ENCODE measurements around the gene PARVB.

DNA sequence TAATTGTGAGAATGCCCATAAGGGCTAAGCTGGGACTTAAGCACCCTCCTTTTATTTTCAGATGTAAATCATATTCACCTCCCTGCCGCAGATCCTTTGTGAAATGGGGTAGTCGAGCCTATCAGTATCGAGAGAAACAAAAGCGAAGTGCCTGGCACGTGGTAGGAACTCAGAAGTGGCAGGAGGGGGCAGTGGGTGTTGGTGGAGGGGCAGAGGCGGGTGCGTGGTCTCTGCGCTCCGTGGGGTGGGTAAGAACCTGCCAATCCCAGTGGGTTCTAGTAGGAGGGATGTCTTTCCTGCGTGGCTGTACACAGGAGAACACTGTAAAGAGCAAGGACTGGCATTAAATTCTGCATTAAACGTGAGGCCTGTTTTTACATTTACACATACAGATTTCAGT, 21.8 kb upstream of the PARVB start:
- TF ChIP-seq, protein P1, sequence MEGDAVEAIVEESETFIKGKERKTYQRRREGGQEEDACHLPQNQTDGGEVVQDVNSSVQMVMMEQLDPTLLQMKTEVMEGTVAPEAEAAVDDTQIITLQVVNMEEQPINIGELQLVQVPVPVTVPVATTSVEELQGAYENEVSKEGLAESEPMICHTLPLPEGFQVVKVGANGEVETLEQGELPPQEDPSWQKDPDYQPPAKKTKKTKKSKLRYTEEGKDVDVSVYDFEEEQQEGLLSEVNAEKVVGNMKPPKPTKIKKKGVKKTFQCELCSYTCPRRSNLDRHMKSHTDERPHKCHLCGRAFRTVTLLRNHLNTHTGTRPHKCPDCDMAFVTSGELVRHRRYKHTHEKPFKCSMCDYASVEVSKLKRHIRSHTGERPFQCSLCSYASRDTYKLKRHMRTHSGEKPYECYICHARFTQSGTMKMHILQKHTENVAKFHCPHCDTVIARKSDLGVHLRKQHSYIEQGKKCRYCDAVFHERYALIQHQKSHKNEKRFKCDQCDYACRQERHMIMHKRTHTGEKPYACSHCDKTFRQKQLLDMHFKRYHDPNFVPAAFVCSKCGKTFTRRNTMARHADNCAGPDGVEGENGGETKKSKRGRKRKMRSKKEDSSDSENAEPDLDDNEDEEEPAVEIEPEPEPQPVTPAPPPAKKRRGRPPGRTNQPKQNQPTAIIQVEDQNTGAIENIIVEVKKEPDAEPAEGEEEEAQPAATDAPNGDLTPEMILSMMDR (IDR thresholded peaks at IDR 0.05; ENCODE audit: low read depth, low read length), result no peak
- no peak for TF ChIP-seq POLR2A (IDR thresholded peaks at IDR 0.05; ENCODE audit: extremely low read depth, insufficient read length)
- TF ChIP-seq, protein P2, sequence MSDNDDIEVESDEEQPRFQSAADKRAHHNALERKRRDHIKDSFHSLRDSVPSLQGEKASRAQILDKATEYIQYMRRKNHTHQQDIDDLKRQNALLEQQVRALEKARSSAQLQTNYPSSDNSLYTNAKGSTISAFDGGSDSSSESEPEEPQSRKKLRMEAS (IDR thresholded peaks at IDR 0.05; ENCODE audit: low read depth, low read length), result no peak
